ENCODE measurements around the gene MAP1B.

DNA sequence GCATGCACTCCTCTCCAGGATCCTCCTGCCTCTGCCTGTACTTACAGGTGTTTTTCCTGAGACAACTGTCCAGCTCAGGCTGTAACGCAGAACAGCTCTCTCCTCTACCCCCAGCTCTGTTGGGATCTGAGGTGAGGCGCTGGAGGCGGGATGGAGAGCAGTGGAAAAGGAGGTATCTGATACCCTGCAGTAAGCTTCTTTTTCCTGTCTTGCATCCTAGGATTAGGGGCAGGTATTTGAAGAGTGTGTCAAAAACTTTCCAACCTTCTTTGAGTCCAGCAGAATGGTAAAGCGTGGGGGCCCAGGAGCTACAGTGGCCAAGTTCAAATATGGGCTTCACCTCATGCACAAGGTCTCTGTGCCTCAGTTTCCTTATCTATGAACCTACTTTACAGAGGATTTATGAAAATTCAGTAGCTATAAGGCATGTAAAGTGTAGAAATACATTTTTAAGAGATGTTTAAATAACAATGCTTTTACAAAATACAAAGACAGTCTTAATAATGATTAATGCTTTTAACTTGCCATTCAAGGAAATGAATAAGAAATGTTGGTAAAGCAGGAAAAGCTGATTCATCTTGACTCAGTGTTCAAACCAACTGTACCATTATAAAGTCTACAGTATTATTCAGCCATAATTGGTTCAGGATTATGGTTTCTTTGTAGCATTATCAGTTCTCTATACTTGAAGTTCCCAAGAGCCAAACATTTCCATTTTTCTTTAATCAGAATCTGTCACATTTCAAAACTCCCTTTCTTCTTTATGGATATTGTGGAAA, 26.1 kb downstream of the MAP1B start:
- TF ChIP-seq, protein P1, sequence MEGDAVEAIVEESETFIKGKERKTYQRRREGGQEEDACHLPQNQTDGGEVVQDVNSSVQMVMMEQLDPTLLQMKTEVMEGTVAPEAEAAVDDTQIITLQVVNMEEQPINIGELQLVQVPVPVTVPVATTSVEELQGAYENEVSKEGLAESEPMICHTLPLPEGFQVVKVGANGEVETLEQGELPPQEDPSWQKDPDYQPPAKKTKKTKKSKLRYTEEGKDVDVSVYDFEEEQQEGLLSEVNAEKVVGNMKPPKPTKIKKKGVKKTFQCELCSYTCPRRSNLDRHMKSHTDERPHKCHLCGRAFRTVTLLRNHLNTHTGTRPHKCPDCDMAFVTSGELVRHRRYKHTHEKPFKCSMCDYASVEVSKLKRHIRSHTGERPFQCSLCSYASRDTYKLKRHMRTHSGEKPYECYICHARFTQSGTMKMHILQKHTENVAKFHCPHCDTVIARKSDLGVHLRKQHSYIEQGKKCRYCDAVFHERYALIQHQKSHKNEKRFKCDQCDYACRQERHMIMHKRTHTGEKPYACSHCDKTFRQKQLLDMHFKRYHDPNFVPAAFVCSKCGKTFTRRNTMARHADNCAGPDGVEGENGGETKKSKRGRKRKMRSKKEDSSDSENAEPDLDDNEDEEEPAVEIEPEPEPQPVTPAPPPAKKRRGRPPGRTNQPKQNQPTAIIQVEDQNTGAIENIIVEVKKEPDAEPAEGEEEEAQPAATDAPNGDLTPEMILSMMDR (IDR thresholded peaks at IDR 0.05): no peak
- TF ChIP-seq POLR2AphosphoS5 (IDR thresholded peaks at IDR 0.05) (no peak), POLR2A (IDR thresholded peaks at IDR 0.05) (no peak), EP300 (IDR thresholded peaks at IDR 0.05) (no peak)
